ENCODE data around the gene KLHL21.

- TF ChIP-seq TBL1XR1 (IDR thresholded peaks at IDR 0.05; ENCODE audit: low read length in 2 of 2), result no peak
- no peak for TF ChIP-seq ZNF23 (CRISPR knock-in tag; IDR thresholded peaks at IDR 0.05)
- TF ChIP-seq GABPA (tag; conservative IDR thresholded peaks at IDR 0.05; ENCODE audit: low read depth), result no peak
- no peak for TF ChIP-seq SMC3 (conservative IDR thresholded peaks at IDR 0.05; ENCODE audit: insufficient read depth, low read depth, low read length)
- no peak for TF ChIP-seq NCOA1 (IDR thresholded peaks at IDR 0.05; ENCODE audit: low read depth)
- no peak for TF ChIP-seq RB1 (IDR thresholded peaks at IDR 0.05; ENCODE audit: low read depth)
- no peak for TF ChIP-seq NCOR1 (IDR thresholded peaks at IDR 0.05)
- TF ChIP-seq RAD21 (CRISPR knock-in tag; conservative IDR thresholded peaks at IDR 0.05 in 1 of 2, IDR thresholded peaks at IDR 0.05 in 1 of 2), result no peak
Observed at GRCh38 chr1:6577831-6578525, 24.7 kb downstream of the KLHL21 start.
